GM18870 (cell line): ENCODE measurements around the gene RAPGEF2.
"Not testable (repeated sequence)": the region's sequence is repeated elsewhere in the genome, so short reads cannot be mapped to it uniquely, and the experiment has no call there.

Experiments
- ATAC-seq: cut with Tn5 transposase; IDR thresholded peaks from one replicate; pipeline ENCODE4 v1.9.1; 2021; ENCODE audit warnings: moderate library complexity; ENCODE audit not compliant: unreplicated experiment

The RAPGEF2 gene

DNA sequence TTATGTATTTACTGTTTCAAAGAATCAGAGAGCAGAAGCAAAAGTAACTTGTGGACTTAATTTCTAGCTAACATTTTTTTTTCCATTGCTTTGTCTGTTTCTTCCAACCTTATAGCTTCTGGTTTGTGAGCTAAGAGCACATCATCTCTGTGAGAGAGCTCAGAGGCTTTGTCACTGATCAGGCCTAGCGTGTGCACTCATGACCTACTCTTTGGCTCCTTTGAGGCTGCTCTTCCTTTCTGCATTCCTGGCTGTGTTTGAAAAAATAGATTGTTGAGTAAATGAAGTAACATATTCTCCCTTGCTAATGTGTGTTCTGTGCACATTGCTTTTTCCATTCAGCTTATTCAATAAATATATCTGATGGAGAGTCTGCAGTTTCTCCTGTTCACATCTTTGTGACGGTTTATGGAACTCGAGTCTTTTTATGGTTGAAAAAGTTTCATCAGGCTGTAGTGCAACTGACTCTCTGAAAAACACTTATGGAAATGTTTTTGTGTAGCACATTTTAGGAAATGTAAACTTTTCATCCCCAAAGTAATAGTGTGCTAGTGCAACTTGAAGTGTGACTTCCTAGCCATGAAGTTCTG, 133.0 kb downstream of the RAPGEF2 start:
- no peak for ATAC-seq

DNA sequence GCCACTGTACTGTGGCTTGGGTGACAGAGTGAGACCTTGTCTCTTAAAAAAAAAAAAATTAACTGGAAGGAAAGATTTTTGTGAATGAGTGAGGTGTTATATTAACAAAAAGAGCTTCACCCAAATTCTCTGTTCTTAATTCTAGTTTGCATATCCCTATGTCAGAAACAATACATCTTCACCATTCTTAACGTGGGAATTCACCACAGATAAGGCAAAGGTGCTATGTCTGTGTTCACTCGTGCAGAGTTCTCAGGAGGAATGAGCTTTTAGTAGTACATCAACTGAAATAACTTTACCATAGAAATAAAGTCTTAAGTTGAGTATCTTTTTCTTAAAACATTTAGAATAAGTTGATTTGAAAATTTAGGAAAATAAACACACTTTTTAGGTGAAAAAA, 135.1 kb downstream of the RAPGEF2 start:
- ATAC-seq, result no peak

DNA sequence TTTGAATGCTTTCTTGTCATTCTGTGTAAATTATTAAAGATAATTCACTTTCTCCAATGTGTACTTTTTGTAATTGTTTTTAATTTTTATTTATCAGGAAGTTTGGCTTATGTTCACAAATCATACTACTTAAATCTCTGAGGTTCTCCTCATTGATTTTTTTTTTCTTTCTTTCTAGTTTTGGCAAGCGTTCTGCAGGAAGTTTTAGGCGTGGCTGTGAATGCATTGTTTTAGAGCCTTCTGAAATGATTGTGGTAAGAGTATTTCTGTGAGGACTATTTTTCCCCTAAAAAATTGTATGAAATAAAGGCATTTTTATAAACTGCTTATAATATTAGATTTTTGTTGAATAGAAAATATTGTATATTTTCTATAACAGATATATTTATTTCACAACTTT, 135.8 kb downstream of the RAPGEF2 start:
- ATAC-seq, result no peak

DNA sequence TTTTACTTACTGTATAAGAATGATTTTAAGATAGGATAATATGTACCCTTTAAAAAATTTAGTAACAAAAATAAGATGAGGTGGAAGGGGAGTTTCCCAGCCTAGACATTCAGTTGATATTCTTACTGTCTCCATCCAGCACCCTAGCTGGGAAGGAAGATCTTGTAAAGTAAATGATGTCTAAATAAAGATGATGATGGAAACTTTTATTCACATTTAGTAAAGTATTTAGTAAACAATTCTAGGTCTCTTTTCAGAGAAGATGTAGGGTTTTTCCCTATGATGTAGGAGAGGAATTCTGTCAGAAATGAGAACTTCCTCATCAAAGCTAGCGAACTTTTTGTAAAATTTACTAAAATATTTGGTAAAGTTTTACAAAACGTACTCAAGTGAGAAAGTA, 136.8 kb downstream of the RAPGEF2 start:
- ATAC-seq, result no peak

DNA sequence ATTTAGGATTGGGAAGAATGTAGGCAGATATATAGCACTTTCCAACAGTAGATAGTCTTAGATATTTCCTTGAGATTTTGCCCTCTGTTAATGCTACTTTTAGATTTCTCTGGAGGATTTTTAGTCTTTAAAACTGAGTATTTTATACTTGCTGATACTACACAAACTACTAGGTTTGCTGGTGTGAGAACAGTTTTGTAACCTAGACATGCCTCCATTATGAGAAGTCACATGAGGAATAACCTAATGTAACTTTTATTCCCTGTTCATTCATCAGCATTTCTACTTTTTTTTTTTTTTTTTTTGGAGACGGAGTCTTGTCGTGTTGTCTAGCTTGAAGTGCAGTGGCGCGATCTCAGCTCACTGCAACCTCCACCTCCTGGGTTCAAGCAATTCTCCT, 137.2 kb downstream of the RAPGEF2 start:
- ATAC-seq, result no peak

DNA sequence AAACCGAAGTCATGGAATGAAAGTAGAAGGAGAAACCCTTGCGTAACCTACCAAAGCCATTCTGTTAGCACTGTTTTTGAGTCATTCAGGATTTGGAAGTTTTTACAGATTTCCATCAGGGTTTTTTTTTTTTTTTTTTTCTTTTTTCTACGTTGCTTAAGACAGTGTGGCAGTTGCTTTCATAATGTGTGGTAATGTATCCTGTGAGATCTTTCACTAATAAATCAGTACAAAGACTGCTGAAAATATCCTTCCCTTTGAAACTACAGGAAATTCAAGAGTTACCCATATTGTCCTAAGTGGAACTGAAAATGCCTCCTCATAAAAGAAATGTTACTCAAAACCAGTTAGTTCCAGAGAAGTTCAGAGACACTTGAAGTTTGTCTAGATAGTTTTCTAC, 137.8 kb downstream of the RAPGEF2 start:
- ATAC-seq, result no peak

DNA sequence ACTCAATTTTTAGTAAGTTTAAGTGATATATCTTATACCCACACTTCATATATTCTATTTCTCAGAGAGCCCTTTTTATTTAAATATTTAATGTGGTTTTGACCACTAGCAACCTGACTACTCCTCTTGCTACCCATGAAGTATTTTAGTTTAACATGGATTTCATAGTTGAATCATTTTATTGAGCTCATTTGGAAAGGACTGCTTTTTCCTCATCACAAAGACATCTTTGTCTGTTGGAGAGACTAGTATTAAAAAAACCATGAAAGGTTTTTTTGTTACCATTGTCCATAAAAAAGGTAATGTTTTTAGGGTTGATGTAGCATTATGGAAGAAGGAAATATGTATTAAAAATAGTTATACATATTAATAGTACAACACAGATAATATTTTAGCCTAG, 139.5 kb downstream of the RAPGEF2 start:
- no peak for ATAC-seq

DNA sequence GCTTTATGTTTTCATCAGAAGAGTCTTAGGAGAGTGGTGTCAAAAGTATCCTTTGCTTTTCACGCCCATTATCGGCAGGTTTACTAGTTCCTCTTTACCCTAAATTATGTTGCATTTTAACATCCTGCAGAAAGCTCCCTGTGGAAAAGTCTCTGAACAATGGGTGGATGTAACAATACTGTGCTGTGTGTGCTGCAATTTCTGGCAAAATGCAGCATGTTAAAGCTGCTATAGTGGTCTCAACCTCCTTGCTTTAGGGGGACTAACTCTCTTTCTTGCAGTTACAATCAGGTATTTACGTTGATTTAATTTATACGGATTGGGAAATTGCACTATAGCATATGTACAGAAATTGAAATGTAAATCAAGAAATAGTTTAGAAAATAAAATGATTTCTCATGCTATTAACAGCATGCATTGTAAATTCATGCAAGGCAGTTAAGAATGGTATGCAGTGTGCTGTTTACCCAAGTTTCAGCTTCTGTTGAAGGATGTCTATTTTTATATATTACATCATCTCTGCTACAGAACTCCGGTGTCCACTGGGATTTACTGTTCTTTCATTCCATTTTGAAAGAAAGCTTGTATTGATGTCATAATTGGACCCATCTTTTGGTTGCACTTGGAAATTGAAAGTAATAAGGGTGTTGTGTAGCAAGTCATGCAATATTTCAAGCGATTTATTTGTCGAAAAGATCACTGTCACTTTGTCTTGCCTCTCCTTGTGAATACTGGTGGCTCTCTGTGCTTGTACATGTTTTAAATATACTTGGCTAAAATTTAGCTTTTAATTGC, 145.7 kb downstream of the RAPGEF2 start:
- ATAC-seq, result no peak

DNA sequence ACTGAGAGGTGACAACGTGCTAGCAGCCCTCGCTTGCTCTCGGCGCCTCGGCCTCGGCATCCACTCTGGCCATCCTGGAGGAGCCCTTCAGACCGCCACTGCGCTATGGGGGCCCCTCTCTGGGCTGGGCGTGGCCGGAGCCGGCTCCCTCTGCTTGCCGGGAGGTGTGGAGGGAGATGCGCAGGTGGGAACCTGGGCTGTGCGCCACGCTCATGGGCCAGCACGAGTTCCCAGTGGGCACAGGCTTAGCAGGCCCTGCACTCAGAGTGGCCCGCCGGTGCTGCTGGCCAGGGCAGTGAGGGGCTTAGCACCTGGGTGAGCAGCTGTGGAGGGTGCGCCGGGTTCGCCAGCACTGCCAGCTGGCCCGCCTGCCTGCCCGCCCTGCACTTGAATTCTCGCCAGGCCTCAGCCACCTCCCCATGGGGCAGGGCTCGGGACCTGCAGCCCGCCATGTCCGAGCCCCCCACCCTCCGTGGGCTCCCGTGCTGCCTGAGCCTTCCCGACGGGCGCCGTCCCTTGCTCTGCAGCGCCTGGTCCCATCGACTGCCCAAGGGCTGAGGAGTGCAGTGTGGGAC, 148.0 kb downstream of the RAPGEF2 start:
- ATAC-seq, result no peak

DNA sequence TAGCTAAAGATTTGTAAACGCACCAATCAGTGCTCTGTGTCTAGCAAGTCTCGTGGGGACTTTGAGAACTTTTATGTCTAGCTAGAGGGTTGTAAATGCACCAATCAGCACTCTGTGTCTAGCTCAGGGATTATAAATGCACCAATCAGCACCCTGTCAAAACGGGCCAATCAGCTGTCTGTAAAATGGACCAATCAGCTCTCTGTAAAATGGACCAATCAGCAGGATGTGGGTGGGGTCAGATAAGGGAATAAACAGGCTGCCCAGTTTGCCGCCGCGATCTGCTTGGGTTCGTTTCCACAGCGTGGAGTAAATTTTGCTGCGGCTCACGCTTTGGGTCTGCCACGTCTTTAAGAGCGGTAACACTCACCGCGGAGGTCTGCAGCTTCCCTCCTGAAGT, 148.7 kb downstream of the RAPGEF2 start:
- not testable (repeated sequence) for ATAC-seq

DNA sequence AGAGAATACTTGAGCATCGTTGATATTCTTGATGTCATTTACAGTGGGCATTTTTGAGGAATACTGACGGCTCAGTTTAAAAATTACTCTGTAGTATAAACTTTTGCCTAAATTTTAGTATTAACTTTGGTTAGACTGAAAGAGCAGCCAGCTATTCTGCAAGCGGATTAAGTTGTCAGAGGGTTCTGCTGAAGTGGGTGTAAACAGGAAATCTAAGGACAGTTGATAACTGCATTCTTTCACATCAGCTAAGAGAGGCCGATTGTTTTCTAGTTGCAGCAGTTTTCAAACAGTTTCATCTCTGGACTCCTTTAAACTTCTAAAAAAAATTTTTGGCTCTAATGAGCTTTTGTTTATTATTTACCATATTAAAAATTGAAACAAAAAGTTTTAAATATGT, 149.6 kb downstream of the RAPGEF2 start:
- ATAC-seq, result no peak

DNA sequence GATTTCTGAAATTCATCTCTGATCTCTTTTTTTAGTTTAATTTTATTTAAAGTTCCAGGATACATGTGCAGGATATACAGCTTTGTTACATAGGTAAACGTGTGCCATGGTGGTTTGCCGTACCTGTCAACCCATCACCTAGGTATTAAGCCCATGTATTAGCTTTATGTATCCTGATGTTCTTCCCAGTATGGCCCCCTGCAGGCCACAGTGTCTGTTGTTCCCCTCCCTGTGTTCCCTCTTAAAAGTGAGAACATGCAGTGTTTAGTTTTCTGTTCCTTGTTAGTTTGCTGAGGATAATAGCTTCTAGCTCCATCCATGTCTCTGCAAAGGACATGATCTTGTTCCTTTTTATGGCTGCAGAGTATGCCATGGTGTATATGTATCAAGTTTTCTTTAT, 153.2 kb downstream of the RAPGEF2 start:
- ATAC-seq, result no peak

DNA sequence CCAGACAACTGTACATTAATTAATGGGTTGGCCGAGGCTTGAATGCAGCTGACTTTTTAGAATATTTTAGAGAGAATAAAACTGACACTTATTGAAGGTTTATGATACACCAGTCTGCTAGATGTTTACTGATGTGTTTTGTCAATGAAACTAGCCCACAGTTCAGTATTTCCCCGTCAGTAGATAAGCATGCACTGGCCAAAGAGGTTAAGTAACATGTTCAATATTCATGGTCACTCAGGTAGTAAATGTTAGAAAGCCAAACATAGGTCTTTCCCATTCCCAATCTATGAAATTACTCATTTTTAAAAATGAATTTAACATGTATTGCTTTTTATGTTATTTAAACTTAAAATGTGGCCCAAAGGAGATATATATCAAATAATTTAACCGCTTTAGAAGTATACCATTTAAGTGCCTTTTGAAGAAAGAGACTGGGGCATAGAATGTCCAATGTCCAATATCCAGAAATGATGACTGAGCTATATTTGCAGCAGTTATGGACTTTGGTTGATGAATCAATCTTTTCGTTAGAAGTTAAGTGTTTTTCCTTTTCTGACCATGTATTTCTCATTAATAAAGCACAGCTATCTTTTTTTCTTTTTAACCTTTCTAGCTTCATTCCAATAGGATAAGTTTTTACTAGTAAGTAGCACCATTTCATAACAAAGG, 156.1 kb downstream of the RAPGEF2 start:
- no peak for ATAC-seq

DNA sequence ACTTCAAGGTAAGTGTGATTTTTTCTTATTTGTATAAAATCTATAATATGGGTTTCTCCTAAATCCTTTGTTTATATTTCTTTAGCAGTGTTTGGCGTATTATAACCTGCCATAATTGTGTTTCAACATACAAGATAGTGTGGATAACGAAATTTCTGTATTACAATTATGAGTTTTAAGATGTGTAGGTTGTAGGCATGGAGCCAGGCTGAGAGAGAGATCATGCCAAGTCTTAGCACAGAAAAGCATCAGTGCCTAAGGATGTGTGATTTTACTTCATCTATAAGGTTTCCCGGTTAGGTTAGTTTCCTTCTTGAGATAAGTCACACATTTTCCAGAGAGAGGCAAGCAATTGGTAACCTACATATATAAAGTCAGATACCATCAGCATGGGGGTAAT, 161.2 kb downstream of the RAPGEF2 start:
- ATAC-seq, result no peak

DNA sequence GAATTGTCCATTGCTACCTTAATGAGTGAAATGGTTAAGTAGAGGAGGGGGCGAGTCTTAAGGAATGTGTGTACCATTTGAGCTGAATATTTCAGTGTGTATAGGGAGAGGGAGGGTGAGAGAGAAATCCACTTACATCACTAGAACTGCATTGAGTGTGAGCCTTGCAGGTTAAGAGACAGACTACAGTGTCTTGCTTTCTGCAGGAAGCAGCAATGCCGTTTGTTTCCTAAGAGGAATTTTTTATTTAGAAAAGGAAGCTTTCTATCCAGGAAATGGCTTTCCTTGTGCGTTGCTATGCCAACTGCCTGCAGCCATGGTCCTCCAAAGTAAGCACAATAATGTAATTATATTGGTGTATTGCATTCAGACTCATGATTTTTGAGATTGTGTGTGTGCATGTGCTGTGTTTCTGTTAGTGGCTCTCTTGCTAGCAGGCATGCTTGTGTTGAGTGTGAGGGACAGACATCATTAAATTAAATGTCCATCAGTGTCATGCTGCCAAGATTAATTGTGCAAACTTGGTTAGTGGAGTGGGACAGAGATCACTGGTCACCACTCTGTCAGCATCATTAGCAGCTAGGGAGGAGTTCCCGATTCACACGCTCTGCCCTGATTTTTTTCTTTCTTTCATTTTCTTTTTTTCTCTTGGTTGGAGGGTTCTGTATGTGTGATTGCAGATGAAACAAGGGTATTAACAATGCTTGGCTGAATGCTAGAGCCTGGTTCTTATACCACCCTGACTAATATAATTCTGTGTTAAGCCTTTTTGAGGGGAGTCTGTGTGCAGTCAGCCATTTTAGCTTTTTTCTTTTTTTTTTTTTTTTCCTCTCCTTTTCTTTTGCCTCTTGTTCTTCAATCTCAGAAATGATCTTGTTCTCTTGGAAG, 164.3 kb downstream of the RAPGEF2 start:
- ATAC-seq, result no peak

DNA sequence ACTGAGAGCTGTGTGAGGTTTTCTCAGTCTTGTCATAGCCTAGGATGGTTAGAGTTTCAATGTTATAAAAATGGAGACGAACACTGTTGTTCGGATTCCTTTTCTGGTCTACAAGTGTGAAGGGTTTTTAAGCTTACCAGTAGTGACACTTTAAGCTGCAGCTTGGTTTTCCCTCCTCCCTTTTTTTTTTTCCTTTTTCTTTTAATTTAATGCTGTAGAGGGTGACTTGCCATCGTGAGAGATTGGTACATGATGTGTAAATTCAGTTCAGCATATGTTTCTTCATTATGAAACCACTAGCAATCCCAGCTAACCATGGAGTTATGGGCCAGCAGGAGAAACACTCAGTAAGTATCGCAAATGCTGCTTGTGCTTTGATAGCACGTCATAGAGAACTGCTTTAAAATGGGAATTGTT, 165.0 kb downstream of the RAPGEF2 start:
- no peak for ATAC-seq

DNA sequence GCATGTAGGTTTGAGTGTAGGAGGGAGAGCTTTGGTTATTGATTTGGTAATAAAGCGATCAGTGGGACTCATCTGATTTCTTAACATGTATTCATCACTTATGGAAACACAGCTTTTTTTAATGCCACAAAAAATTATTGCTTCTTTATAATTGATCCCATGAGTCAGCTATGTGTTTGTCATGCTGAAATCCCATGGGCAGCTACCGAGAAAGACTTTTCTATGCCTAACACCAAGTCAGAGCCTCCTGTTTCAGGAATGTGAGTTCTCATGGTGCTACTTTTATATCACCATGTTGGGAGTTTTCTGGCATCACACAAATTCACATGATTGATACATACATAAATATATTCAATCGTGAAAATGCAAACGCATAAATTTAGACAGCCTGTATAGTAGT, 165.7 kb downstream of the RAPGEF2 start:
- ATAC-seq, result no peak

DNA sequence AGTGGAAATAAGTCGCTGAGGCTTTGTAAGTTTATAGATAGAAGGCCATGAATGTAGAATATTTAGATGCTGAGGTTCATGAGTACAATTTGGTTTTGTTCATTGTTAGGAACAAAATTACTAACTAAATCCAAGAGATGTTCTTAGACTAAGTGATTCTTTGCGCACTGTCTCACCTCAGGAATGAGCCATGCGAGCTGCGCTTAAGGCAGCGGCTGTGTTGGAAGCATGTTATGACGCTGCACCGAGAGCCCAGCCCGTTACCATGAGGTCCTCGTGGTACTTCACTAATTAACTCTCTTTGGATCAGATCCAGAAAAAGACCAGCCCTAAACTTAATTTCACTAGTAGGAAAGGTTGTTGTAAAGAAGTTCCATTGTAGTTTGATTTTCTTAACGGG, 166.2 kb downstream of the RAPGEF2 start:
- no peak for ATAC-seq

DNA sequence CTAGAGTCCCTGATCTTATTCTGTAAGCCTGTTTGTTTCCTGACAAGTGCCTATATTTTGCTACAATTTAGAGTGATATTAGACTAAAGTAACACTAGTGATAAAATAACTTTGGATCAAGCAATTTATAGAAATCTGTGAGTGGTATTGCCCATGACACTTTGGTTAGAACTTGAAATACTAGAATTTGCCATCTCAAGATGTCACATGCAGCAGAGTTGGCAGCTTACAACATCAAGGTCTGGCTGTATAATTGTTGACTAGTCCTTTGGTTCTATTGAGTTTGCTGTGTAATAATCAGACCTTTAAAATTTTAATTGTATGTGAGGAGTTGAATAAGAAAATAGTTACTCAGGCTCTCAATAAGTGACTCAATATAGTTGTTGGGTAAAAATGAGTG, 167.1 kb downstream of the RAPGEF2 start:
- no peak for ATAC-seq

DNA sequence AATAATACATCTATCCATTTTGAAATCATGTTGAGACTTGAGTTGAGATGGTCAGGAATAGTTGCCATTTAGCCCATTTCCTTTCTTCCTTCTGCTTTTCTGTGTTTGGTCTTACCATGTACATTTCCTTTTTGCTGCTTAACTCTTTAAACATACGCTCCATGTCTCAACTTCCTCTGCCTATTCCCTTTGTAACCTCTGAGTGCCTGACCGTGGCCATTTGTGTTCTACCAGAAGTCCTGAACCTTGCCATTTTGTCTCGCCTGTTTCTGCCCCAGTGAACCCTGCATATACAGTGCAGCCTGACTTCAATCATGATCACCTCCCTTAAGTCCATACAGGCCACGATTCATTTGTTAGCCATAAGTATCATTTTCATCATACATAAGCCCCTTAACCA, 169.0 kb downstream of the RAPGEF2 start:
- ATAC-seq, result no peak
